Kidney epithelial cell (primary cell): Measurements from ENCODE around the gene TEX30. TPM values are rescaled to one million over a fixed set of nuclear protein-coding genes. Genes with fewer than 3 reads are reported as not detected.

ENCODE experiments used
- DNase-seq: peaks from one replicate; pipeline ENCODE4 v3.0.0-alpha.2; 2010; ENCODE audit warnings: low read depth
- H3K27me3 ChIP-seq: 2 replicates; pipeline ENCODE4 v1.6.0; 2011; ENCODE audit warnings: low read length; ENCODE audit not compliant: control insufficient read depth, insufficient read depth
- H3K36me3 ChIP-seq: 2 replicates; pipeline ENCODE4 v1.5.1; 2011; ENCODE audit warnings: low read length; ENCODE audit not compliant: control insufficient read depth, insufficient read depth
- H3K4me3 ChIP-seq: 2 replicates; pipeline ENCODE4 v1.5.1; 2011; ENCODE audit warnings: low read depth, mild to moderate bottlenecking, control low read depth, low read length
- CTCF ChIP-seq: IDR thresholded peaks from 2 replicates; pipeline ENCODE4 v1.5.1; 2011; ENCODE audit warnings: mild to moderate bottlenecking, moderate library complexity, low read length, control low read depth, inconsistent platforms; ENCODE audit not compliant: insufficient read depth, poor library complexity, severe bottlenecking
- total RNA-seq: library from RNA; depleted of rRNA; stranded (reverse); fragments of >200 nt; gene quantifications from 2 replicates; pipeline ENCODE4 v1.2.3, GENCODE V29; 2015

The TEX30 gene
- total RNA-seq, 1 donor from 2014 or later: 18.6 TPM

GRCh38 chr13:102774591-102775520 lies 1.3 kb upstream of the TEX30 start:
- no peak for DNase-seq
- Histone ChIP-seq H3K4me3 (no peak overlapping the region), H3K36me3 (no peaks in the 10 kb centered on the region), H3K27me3 (no peaks in the 10 kb centered on the region)
- no peak for TF ChIP-seq CTCF

GRCh38 chr13:102774214-102774568 lies 605 bp upstream of the TEX30 start:
- no peak for DNase-seq
- Histone ChIP-seq H3K4me3 (peak overlapping the region; percentile 72), H3K27me3 (no peaks in the 10 kb centered on the region), H3K36me3 (no peaks in the 10 kb centered on the region)
- TF ChIP-seq CTCF: no peak

GRCh38 chr13:102772042-102772425 lies 1.6 kb downstream of the TEX30 start:
- no peak overlapping the region for H3K4me3 ChIP-seq
- TF ChIP-seq CTCF: no peak
- DNase-seq: no peak
- H3K27me3 ChIP-seq: no peaks in the 10 kb centered on the region
- H3K36me3 ChIP-seq: no peaks in the 10 kb centered on the region

- Histone ChIP-seq H3K27me3 (no peaks in the 10 kb centered on the region), H3K36me3 (no peaks in the 10 kb centered on the region), H3K4me3 (no peak overlapping the region)
- TF ChIP-seq CTCF: no peak
- no peak for DNase-seq
These were observed 2.1 kb downstream of the TEX30 start for GRCh38 chr13:102771298-102772041.

GRCh38 chr13:102770435-102770834 lies 3.2 kb downstream of the TEX30 start:
- no peaks in the 10 kb centered on the region for H3K27me3 ChIP-seq
- no peaks in the 10 kb centered on the region for H3K36me3 ChIP-seq
- H3K4me3 ChIP-seq: no peak overlapping the region
- no peak for DNase-seq
- no peak for TF ChIP-seq CTCF

GRCh38 chr13:102769679-102770078 lies 3.9 kb downstream of the TEX30 start:
- Histone ChIP-seq H3K27me3 (no peaks in the 10 kb centered on the region), H3K4me3 (no peak overlapping the region), H3K36me3 (no peaks in the 10 kb centered on the region)
- no peak for DNase-seq
- TF ChIP-seq CTCF: no peak
